NOMO-1 treated with dmso at 0.1 percent for 144 hours (cell line): Measurements from ENCODE around the gene VN1R2.
"Not testable (repeated sequence)": the region's sequence is repeated elsewhere in the genome, so short reads cannot be mapped to it uniquely, and the experiment has no call there.

ENCODE experiments used
- DNase-seq: peaks from one replicate; lab custom pipeline; 2025; ENCODE audit not compliant: unreplicated experiment; lab: John Stamatoyannopoulos, UW

VN1R2 gene, protein sequence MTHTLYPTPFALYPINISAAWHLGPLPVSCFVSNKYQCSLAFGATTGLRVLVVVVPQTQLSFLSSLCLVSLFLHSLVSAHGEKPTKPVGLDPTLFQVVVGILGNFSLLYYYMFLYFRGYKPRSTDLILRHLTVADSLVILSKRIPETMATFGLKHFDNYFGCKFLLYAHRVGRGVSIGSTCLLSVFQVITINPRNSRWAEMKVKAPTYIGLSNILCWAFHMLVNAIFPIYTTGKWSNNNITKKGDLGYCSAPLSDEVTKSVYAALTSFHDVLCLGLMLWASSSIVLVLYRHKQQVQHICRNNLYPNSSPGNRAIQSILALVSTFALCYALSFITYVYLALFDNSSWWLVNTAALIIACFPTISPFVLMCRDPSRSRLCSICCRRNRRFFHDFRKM

DNA sequence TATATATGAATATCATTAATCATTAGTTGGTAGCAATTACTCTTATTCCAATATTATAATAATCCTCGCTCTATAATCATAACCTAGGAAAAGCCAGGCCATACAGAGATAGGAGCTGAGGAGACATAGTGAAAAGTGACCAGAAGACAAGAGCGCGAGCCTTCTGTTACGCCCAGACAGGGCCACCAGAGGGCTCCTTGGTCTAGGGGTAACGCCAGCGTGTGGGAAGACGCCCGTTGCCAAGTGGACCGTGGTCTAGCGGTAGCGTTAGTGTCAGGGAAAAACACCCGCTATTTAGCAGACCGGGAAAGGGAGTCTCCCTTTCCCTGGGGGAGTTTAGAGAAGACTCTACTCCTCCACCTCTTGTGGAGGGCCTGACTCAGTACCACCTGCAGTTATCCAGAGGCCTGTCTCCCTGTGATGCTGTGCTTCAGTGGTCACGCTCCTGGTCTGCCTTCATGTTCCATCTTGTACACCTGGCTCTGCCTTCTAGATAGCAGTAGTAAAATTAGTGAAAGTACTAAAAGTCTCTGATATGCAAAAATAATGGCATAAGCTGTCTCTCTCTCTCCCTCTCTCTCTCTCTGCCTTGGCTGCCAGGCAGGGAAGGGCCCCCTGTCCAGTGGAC, at the start of gene VN1R2:
Gene VN1R2, plus strand, starts transcription at position 578 of the 628 bp plus-strand sequence. CDS start 84 bp downstream, outside the sequence.
- DNase-seq = not testable (repeated sequence)

DNA sequence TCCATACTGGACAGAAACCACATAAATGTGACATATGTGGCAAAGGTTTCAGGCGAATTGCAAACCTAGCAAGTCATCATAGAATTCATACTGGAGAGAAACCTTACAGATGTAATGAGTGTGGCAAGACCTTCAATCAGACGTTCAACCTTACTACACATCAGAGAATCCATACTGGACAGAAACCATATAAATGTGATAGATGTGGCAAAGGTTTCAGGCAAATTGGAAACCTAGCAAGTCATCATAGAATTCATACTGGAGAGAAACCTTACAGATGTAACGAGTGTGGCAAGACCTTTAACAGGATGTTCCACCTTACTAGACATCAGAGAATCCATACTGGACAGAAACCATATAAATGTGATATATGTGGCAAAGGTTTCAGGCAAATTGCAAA, 46.5 kb upstream of the VN1R2 start:
- not testable (repeated sequence) for DNase-seq

DNA sequence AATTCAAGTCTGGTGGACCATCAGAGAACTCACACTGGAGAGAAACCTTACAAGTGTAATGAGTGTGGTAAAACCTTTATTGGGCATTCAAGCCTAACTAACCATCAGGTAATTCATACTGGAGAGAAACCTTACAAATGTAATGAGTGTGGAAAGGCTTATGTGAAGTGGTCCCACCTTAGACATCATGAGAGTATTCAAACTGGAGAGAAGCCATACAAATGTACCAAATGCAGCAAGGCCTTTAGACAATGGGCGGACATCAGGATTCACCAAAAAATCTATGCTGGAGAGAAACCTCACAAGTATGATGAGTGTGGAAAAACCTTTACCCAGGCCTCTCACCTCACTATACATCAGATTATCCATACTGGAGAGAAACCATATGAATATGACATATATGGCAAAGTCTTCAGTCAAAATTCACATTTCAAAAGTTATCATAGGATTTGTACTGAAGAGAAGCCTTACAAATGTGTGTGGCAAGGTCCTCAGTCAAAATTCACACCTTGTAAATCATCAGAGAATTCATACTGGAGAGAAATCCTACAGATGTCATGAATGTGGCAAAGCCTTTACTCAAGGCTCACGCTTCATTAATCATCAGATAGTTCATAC, 45.3 kb upstream of the VN1R2 start:
- DNase-seq = no peak

DNA sequence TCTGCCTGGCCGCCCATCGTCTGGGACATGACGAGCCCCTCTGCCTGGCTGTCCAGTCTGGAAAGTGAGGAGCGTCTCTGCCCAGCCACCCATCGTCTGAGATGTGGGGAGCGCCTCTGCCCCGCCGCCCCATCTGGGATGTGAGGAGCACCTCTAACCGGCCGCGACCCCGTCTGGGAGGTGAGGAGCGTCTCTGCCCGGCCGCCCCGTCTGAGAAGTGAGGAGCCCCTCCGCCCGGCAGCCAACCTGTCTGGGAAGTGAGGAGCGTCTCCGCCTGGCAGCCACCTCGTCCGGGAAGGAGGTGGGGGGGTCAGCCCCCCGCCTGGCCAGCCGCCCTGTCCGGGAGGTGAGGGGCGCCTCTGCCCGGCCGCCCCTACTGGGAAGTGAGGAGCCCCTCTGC, 35.4 kb upstream of the VN1R2 start:
- DNase-seq = not testable (repeated sequence)

DNA sequence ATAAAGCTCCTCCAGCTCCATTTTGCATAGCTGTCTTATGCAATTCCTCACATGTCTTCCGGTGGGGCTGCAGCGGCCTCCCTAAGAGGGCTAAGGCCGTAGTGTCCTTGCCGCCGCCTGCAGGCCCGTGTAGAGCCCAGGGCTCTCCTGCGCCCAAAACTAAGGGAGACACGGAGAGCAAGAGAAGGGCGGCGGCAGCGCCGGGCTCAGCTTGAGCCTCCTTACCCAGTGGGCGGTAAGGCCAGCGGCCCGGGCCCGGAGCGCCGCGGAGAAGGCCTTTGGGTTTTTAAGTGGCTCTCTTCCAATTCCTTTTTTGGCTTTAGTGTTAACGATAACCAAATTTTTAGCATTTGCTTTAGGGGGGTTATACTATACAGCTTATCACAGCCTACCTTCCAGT, 33.5 kb upstream of the VN1R2 start:
- no peak for DNase-seq

DNA sequence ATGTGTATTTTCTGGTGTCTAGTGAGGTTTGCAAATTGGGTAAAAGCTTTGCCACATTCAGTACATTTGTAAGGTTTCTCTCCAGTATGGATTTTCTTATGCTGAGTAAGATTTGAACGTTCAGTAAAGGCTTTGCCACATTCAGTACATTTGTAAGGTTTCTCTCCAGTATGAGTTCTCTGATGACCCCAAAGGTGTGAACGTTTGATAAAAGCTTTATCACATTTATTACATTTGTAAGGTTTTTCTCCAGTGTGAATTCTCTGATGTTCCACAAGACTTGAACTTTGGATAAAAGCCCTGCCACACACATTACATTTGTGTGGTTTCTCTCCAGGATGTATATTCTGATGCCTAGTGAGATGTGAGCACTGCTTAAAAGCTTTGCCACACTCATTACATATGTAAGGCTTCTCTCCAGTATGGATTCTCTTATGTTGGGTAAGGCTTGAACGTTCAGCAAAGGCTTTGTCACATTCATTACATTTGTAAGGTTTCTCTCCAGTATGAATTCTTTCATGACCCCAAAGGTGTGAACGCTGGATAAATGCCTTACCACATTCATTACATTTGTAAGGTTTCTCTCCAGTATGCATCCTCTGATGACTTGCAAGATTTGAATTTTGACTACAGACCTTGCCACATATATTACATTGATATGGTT, 20.8 kb upstream of the VN1R2 start:
- DNase-seq = no peak

DNA sequence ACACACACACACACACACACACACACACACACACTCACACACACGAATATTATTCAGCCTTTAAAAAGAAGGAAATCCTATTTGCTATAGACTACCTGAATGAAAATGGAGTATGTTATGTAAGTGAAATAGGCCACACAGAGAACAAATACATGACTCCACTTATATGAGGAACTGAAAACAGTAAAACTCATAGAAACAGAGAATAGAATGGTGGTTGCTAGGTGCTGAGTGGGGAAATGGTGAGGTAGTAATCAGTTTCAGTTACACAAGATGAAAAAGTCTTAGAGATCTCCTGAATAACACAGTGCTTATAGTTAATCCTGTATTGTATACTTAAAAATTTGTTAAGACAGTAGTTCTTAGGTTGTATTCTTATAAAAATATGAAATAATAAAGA, 11.6 kb upstream of the VN1R2 start:
- DNase-seq = no peak

DNA sequence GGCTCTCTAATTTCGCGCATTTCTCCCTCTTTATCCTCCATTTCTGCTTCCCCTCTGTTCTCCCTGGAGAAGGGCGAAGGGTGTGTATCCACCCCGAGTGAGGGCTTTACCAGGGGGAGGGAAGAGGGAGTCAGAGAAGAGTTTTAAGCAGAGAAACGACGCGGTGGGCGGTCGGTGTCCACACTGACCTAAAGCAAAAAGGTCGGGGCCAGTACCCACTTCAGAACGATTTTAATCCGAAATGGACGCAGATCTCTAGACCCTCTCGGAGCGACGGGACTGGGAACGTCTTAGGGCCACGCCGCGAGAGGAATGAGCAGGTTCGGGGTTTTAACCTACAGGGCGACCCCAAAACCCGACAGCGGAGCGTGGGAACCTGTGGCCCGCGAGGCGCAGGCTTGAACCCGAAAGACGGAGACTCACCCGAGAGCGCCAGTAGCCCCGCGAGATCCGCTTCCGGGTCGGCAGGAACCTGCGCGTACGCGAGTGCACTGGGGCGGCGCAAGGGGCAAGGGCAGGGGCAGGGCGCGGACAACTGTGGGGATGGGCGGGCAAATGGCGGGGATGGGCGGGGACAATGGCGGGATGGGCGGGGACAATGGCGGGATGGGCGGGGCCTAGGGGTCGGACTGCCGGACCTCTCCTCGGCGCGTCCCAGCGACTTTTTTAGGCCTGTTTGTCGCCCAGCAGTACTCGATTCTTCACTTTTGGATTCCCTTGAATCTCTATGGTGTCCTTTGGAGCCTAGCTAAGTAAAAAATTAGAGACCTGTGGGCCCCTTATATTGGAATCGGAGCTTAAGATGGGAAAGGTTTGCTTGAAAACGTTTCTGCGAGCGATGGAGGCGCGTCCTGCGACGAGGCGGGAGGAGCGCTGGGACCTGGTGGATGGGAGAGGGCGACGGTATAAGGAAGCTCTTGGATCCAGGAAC, 3.4 kb upstream of the VN1R2 start, which contains the start of gene ZNF677:
Gene ZNF677, minus strand, starts transcription at position 463 of the 931 bp plus-strand sequence. CDS start 3,323 bp downstream, outside the sequence.
- no peak for DNase-seq

DNA sequence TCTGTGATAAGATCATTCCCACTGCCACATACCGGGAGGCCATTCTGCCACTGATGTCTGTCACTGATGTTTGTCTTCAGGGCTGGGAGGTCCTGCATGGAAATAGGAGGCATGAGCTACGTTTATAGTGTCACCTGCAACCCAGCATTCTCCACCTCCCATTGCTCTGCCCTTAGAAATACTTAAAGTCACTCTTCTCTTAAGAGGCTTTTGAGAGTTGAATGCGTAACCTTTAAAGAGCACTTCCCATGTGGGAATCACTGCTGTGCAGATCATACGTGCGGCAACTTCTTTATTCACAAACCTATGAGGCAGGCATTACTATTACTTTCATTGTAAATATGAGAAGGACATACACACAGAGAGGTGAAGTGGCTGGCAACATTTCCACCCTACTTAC, 9.5 kb downstream of the VN1R2 start, which contains the start of gene VN1R4:
Gene VN1R4, minus strand, starts transcription at position 101 of the 400 bp plus-strand sequence. Its CDS starts 58 bp downstream, at position 43.
- not testable (repeated sequence) for DNase-seq

DNA sequence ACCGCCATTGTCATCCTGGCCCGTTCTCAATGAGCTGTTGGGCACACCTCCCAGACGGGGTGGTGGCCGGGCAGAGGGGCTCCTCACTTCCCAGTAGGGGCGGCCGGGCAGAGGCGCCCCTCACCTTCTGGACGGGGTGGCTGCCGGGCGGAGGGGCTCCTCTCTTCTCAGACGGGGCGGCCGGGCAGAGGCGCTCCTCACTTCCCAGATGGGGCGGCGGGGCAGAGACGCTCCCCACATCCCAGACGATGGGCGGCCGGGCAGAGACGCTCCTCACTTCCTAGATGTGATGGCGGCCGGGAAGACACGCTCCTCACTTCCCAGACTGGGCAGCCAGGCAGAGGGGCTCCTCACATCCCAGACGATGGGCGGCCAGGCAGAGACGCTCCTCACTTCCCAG, 11.8 kb downstream of the VN1R2 start:
- not testable (repeated sequence) for DNase-seq

DNA sequence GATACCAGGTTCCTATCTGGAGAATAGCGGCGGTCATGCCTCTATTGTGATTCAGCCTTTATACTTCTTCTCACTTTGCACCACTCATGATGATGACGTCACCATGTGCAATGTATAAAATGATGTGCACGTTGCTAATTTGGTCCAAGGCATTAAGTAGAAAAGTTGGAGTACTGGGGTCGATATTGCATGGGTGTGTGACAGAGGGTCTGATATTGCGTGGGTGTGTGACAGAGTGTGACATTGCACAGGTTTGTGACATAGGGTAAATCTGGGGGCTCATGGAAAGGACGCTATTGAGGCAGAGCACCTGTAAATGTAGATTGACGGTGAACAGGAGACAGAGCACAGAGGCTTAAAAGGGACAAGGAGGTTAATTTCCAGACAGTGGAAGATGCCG, 14.0 kb downstream of the VN1R2 start:
- DNase-seq = no peak

DNA sequence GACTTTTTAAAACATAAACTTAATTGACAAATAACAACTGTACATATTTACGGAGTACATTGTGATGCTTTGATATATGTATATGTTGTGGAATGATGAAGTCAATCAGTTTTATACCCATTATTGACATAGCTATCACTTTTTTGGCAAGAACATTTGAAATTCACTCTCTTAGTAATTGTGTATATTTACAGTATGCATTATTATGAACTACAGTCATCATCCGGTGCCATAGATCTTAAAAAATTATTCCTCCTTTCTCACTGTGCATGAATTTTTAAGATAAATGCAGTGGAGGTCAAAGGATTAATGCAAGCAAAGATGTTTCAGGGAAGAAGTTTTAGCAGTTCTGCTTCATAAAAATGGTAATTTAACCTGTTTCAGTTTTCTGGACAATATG, 17.4 kb downstream of the VN1R2 start:
- DNase-seq = no peak

DNA sequence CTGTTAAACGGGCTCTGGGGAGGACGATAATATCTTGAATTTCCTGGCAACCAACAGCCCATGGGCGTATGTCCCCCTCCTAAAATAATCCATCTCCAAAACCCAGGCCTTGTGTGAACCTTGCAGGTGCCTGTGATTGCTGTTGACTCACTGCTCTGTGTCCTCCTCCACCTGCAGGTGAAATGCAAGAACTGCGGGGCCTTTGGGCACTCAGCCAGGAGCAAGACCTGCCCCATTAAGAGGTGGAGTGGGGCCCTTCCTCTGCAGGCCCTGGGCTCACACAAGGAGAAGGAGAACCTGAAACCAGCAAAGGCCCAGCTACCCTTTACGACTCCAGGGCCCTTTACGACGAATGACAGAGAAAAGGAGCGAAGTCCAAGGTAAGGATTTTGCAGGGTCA, 23.9 kb downstream of the VN1R2 start:
- DNase-seq = not testable (repeated sequence)

DNA sequence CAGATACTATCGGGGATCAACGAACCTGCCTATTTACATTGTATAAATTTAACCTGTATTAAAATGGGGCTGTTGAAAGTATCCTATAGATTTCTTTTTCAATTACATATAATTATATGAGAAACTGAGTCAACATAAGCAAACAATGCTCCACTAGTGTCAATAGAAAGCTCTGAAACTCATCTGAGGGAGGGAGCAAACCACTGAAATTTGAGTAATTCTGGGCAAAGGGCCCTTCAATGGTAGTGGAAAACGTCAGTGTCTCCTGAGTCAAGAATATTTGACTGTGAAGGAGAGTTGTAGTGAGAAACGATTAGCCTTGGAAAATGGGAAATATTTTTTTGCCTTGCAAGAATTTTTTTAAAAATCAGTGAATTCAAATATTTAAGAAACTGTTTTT, 27.0 kb downstream of the VN1R2 start:
- DNase-seq = no peak

DNA sequence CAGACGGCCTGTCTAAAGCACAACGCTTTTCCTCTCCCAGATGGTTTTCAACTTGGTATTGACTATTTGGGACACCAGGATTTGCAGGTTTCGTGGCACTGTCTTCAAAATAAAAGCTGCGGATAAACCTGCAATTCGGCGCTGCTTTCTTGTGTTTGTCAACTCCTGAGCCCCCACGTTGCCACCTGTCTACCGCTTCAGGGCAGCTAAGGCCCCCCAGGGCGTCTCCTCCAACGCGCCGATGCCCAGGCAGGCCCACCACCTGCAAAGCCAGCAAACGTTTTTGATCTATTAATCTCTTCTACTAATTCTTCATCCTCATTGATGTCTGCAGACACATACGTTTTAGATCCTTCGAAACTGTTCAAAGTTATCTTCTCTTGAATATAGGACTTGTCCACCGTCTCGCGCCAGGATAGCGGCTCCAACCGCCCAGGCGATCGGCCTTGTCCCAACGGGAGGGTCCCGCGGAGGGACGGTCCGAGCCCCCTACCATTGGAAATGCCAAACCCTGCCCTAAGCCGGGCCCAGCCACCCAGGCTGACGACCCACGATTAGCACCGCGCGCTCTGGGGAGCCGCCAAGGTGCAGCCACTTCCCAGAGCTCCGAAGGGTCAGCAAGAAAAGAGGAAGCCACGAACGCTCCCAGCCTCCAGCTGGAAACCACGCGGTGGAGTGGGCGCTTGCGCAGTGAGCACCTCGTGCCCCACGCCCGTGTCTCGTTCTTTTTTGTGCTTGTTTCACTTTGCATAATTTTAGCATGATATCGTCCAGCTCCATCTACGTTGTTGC, 32.9 kb downstream of the VN1R2 start:
- no peak for DNase-seq

DNA sequence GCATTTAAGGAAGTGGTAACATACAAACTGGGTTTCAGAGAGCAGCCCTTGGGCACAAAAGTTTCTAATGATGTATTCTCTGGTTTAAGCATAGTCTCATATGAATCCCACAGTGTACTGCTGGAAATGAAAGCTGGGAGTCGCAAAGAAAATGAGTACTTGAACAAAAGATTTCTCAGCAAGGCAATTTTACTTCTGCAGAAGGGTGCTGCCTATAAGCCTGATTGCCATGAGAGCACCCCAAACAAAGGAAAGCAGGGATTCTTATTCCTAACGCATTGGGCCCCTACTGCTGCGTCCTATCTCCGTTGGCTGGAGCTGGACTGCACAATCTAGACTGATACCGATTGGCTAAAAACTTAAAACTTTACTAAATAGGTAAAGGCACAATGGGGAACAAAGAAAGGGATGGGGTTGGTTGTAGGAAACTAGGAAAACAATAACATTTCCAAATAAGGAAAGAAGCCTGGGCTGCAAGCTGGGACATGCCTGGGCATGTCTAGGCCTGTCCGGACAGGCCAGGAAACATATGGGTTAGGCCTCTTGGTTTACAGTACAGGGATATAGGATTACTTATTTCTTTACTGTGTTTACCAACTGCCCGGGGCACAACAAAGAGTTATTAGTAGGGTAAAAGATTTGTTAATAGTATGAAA, 36.8 kb downstream of the VN1R2 start:
- no peak for DNase-seq

DNA sequence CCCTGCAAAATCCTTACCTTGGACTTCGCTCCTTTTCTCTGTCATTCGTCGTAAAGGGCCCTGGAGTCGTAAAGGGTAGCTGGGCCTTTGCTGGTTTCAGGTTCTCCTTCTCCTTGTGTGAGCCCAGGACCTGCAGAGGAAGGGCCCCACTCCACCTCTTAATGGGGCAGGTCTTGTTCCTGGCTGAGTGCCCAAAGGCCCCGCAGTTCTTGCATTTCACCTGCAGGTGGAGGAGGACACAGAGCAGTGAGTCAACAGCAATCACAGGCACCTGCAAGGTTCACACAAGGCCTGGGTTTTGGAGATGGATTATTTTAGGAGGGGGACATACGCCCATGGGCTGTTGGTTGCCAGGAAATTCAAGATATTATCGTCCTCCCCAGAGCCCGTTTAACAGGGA, 43.2 kb downstream of the VN1R2 start:
- DNase-seq = not testable (repeated sequence)

DNA sequence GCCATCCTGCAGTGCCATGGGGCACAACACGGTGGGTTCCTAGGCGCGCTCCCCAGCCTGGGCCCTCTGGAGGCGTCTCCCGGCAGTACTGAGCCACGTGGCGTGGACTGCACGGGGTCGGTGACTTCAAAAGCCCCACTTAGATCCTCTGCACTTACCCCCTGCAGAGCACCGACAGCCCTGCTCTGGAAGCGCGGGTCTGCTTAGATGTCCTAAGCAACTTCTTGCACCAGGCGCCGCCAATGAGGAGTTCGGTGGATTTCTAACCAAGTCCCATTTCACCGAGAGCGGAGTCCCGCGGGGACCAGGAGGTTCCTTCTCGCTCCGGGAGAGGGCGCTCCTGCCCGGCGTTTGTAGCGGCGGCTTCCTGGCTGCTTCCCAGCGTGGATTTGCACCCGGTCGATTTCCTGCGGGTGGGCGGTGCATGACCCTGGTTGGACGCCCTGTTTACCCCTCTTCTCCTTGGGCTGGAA, 50.3 kb downstream of the VN1R2 start:
- DNase-seq = no peak
